ENCODE measurements around the gene STK11IP. TPM values are rescaled to one million over a fixed set of nuclear protein-coding genes. Genes with fewer than 3 reads are reported as not detected.

The STK11IP gene
- total RNA-seq, 2 donors from 2014 or later, result 20.0 to 25.3 TPM

- Histone ChIP-seq H3K4me1 (ENCODE audit: control insufficient read depth in 1 of 2, low read depth in 2 of 2) (no peaks in the 10 kb centered on the region), H3K9me3 (no peaks in the 10 kb centered on the region), H3K36me3 (peaks cover 24% of the 10 kb centered on the region), H3K27ac (no peak overlapping the region), H3K27me3 (replicated peaks; ENCODE audit: insufficient read depth) (no peaks in the 10 kb centered on the region), H3K4me3 (no peak overlapping the region)
- TF ChIP-seq CTCF (IDR thresholded peaks at IDR 0.05), result no peak
- no peak for DNase-seq (ENCODE audit: low spot score)
- no peak for ATAC-seq (ENCODE audit: insufficient number of reproducible peaks, low FRiP score, low read depth)
Observed at GRCh38 chr2:219615894-219616293, 18.2 kb downstream of the STK11IP start.

- Histone ChIP-seq H3K27ac (no peak overlapping the region), H3K27me3 (replicated peaks; ENCODE audit: insufficient read depth) (no peaks in the 10 kb centered on the region), H3K4me1 (ENCODE audit: control insufficient read depth in 1 of 2, low read depth in 2 of 2) (no peaks in the 10 kb centered on the region), H3K9me3 (no peaks in the 10 kb centered on the region), H3K36me3 (peaks cover 20% of the 10 kb centered on the region), H3K4me3 (no peak overlapping the region)
- no peak for DNase-seq (ENCODE audit: low spot score)
- no peak for ATAC-seq (ENCODE audit: insufficient number of reproducible peaks, low FRiP score, low read depth)
- TF ChIP-seq CTCF (IDR thresholded peaks at IDR 0.05), result no peak
Observed at GRCh38 chr2:219616550-219616949, 18.9 kb downstream of the STK11IP start.

DNA sequence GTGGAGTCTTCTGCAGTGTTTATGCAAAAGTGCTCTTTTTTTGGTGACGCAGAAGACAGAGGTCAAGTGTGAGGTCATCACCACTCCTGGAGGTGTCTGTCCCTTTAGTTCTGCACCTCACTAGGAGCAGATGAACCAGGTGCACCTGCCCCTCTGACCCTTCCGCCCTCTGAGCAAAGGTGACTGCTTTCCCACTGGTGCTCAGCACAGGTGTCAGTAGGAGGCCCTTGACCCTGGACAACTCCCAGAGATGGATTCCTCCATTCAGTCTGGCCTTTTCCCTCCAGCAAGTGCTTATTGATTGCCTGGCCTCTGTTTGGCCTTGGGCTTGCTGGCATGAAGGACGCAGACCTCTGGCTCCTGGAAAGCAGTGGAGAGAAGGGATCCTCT lies 21.1 kb downstream of the STK11IP start:
- no peak for ATAC-seq (ENCODE audit: insufficient number of reproducible peaks, low FRiP score, low read depth)
- Histone ChIP-seq H3K4me3 (no peak overlapping the region), H3K4me1 (ENCODE audit: control insufficient read depth in 1 of 2, low read depth in 2 of 2) (no peaks in the 10 kb centered on the region), H3K36me3 (peaks cover 11% of the 10 kb centered on the region), H3K27me3 (replicated peaks; ENCODE audit: insufficient read depth) (no peaks in the 10 kb centered on the region), H3K9me3 (no peaks in the 10 kb centered on the region), H3K27ac (no peak overlapping the region)
- no peak for TF ChIP-seq CTCF (IDR thresholded peaks at IDR 0.05)
- no peak for DNase-seq (ENCODE audit: low spot score)

- DNase-seq (ENCODE audit: low spot score) (no peak), ATAC-seq (ENCODE audit: insufficient number of reproducible peaks, low FRiP score, low read depth) (no peak)
- no peak overlapping the region for H3K4me3 ChIP-seq
- H3K4me1 ChIP-seq (ENCODE audit: control insufficient read depth in 1 of 2, low read depth in 2 of 2), result no peaks in the 10 kb centered on the region
- no peak overlapping the region for H3K27ac ChIP-seq
- peaks cover 10% of the 10 kb centered on the region for H3K36me3 ChIP-seq
- TF ChIP-seq CTCF (IDR thresholded peaks at IDR 0.05), result no peak
- no peaks in the 10 kb centered on the region for H3K9me3 ChIP-seq
- H3K27me3 ChIP-seq (replicated peaks; ENCODE audit: insufficient read depth), result no peaks in the 10 kb centered on the region
Observed at GRCh38 chr2:219619235-219619634, 21.6 kb downstream of the STK11IP start.

GRCh38 chr2:219620546-219620945 lies 22.9 kb downstream of the STK11IP start:
- no peaks in the 10 kb centered on the region for H3K9me3 ChIP-seq
- peaks cover 3% of the 10 kb centered on the region for H3K36me3 ChIP-seq
- ATAC-seq (ENCODE audit: insufficient number of reproducible peaks, low FRiP score, low read depth) (no peak), DNase-seq (ENCODE audit: low spot score) (no peak)
- no peak overlapping the region for H3K4me3 ChIP-seq
- no peak for TF ChIP-seq CTCF (IDR thresholded peaks at IDR 0.05)
- H3K27me3 ChIP-seq (replicated peaks; ENCODE audit: insufficient read depth), result no peaks in the 10 kb centered on the region
- H3K27ac ChIP-seq, result no peak overlapping the region
- no peaks in the 10 kb centered on the region for H3K4me1 ChIP-seq (ENCODE audit: control insufficient read depth in 1 of 2, low read depth in 2 of 2)

Data from thoracic aorta (tissue), 2 donors.